Endothelial cell of umbilical vein (primary cell): ENCODE results near the gene STRBP. TPM values are rescaled to one million over a fixed set of nuclear protein-coding genes. Genes with fewer than 3 reads are reported as not detected.

Experiments used
- BruUV-seq: library from RNA; stranded (reverse); fragments of 400-500 nt; replicated peaks from 2 replicates; lab custom pipeline; 2021; lab: Mats Ljungman, UMichigan
- CTCF ChIA-PET: fragments of 300-600, 350-600 bp; sonication (Branson Sonifier 250); formaldehyde crosslinking; loops from one replicate; lab custom pipeline; 2021; ENCODE audit warnings: antibody characterized with exemption, inconsistent platforms; lab: Charles Lee
- POLR2A ChIA-PET: fragments of 300-600, 350-600 bp; sonication (Branson Sonifier 250); formaldehyde crosslinking; loops from one replicate; lab custom pipeline; 2021; ENCODE audit warnings: antibody characterized with exemption, inconsistent platforms; lab: Charles Lee
- DNase-seq: peaks from one replicate; pipeline ENCODE4 v3.0.0-alpha.2; 2011; ENCODE audit warnings: low read depth, low spot score
- FAIRE-seq: peaks from 2 replicates; lab custom pipeline; 2011; peaks lifted over from hg19 to GRCh38; lab: Jason Lieb, UNC
- H2AFZ ChIP-seq: 2 replicates; pipeline ENCODE4 v1.6.0; 2012; ENCODE audit warnings: low read depth, low read length, control low read depth, inconsistent platforms
- H3K27ac ChIP-seq: 2 replicates; pipeline ENCODE4 v1.5.1; 2011; ENCODE audit warnings: low read depth, mild to moderate bottlenecking, control low read depth, low read length, moderate library complexity; ENCODE audit not compliant: insufficient read depth
- H3K27me3 ChIP-seq, 2 experiments: 2 replicates each; pipeline versions ENCODE4 v1.6.0 to v1.6.1; 2011; ENCODE audit warnings: low read length in 2 of 2, mixed read lengths in 1 of 2; ENCODE audit not compliant: control insufficient read depth in 2 of 2, insufficient read depth in 2 of 2
- H3K36me3 ChIP-seq, 2 experiments: 2 replicates in 1 of 2; 3 replicates in 1 of 2; pipeline ENCODE4 v1.5.1; 2011; ENCODE audit warnings: low read length in 2 of 2, mild to moderate bottlenecking in 1 of 2, moderate library complexity in 1 of 2; ENCODE audit not compliant: control insufficient read depth in 2 of 2, insufficient read depth in 2 of 2; ENCODE audit errors: extremely low read depth in 1 of 2
- H3K4me1 ChIP-seq: 3 replicates; pipeline ENCODE4 v1.5.1; 2011; ENCODE audit warnings: mild to moderate bottlenecking, low read length; ENCODE audit not compliant: control insufficient read depth, insufficient read depth; ENCODE audit errors: extremely low read depth
- H3K4me2 ChIP-seq: 2 replicates; pipeline ENCODE4 v1.6.1; 2011; ENCODE audit warnings: low read length, control low read depth, mixed read lengths; ENCODE audit not compliant: insufficient read depth
- H3K4me3 ChIP-seq, 3 experiments: fragments of 200-600 bp in 1 of 3; sonication (generic), shearing (Covaris generic) in 1 of 3; replicated peaks in 1 of 3; 2 replicates each; pipeline ENCODE4 v1.5.1; 2011 to 2016; ENCODE audit warnings: control low read depth in 3 of 3, low read length in 3 of 3, mild to moderate bottlenecking in 2 of 3, inconsistent platforms in 1 of 3, low read depth in 1 of 3, moderate library complexity in 1 of 3; ENCODE audit not compliant: insufficient read depth in 1 of 3
- H3K79me2 ChIP-seq: 2 replicates; pipeline ENCODE4 v1.6.0; 2012; ENCODE audit warnings: low read length, inconsistent platforms; ENCODE audit not compliant: control insufficient read depth, insufficient read depth
- H3K9ac ChIP-seq: replicated peaks from 2 replicates; pipeline ENCODE3; 2011; ENCODE audit warnings: low read length, control low read depth; ENCODE audit not compliant: insufficient read depth; ENCODE audit errors: extremely low read depth
- H3K9me1 ChIP-seq: replicated peaks from 3 replicates; pipeline ENCODE4 v1.6.0; 2011; ENCODE audit warnings: mild to moderate bottlenecking, low read length; ENCODE audit not compliant: control insufficient read depth, insufficient read depth; ENCODE audit errors: extremely low read depth
- H3K9me3 ChIP-seq: replicated peaks from 2 replicates; pipeline ENCODE4 v1.5.1; 2012; ENCODE audit warnings: low read length, inconsistent platforms; ENCODE audit not compliant: control insufficient read depth, insufficient read depth
- H4K20me1 ChIP-seq: replicated peaks from 2 replicates; pipeline ENCODE3; 2011; ENCODE audit warnings: mild to moderate bottlenecking, low read length; ENCODE audit not compliant: control insufficient read depth, insufficient read depth; ENCODE audit errors: extremely low read depth
- EZH2 ChIP-seq: IDR thresholded peaks from 2 replicates; pipeline ENCODE4 v1.6.1; 2012; ENCODE audit warnings: borderline replicate concordance, low read depth, mild to moderate bottlenecking, moderate library complexity, low read length, inconsistent platforms; ENCODE audit not compliant: severe bottlenecking
- FOS ChIP-seq: IDR thresholded peaks from 2 replicates; pipeline ENCODE4 v1.6.1; 2011; ENCODE audit warnings: mild to moderate bottlenecking, low read length, moderate library complexity, borderline replicate concordance; ENCODE audit not compliant: insufficient read depth
- JUN ChIP-seq: IDR thresholded peaks from 2 replicates; pipeline ENCODE4 v1.6.1; 2011; ENCODE audit warnings: borderline replicate concordance, low read depth; ENCODE audit not compliant: insufficient read length, insufficient read depth
- MYC ChIP-seq: IDR thresholded peaks from one replicate; pipeline ENCODE4 v1.6.1; 2011; ENCODE audit warnings: mild to moderate bottlenecking, low read depth, low read length
- POLR2A ChIP-seq: IDR thresholded peaks from 2 replicates; pipeline ENCODE4 v1.6.1; 2012; ENCODE audit warnings: low read depth, mild to moderate bottlenecking, control low read depth, low read length
- POLR2AphosphoS5 ChIP-seq: IDR thresholded peaks from 2 replicates; pipeline ENCODE4 v1.6.1; 2012; ENCODE audit warnings: low read depth, mild to moderate bottlenecking, control low read depth, low read length, moderate library complexity; ENCODE audit not compliant: insufficient read depth
- dilution Hi-C: fragments of 300-500 bp; cut with MboI; formaldehyde crosslinking; loops from one replicate; pipeline ENCODE4 v1.15.0; 2019; ENCODE audit warnings: low sequenced_read_pairs; ENCODE audit not compliant: extremely low pct_ligation_motif_present
- intact Hi-C: fragments of 100-400 bp; cut with micrococcal nuclease; formaldehyde crosslinking; loops from one replicate; pipeline ENCODE4 v1.10.0; 2022
- polyA plus RNA-seq, 4 experiments: library from polyadenylated mRNA; depleted of rRNA in 3 of 4; stranded (reverse) in 3 of 4; unstranded in 1 of 4; fragments of >200 nt; gene quantifications; 2 replicates each; pipeline versions ENCODE4 v1.2.1 to v1.2.3, GENCODE V29; 2011 to 2012; ENCODE audit warnings: missing spikeins in 1 of 4
- total RNA-seq: library from RNA; stranded (reverse); gene quantifications from 2 replicates; pipeline ENCODE4 v1.2.3, GENCODE V29; 2021
- TF ChIP-seq, protein P1 (sequence below), 2 donors: IDR thresholded peaks; 1 replicate in 1 of 2; 2 replicates in 1 of 2; pipeline ENCODE4 v1.5.1; 2011; ENCODE audit warnings: low read length in 2 of 2, mild to moderate bottlenecking in 2 of 2, moderate library complexity in 2 of 2, control low read depth in 1 of 2, inconsistent platforms in 1 of 2, low read depth in 1 of 2; ENCODE audit not compliant: insufficient read depth in 1 of 2; ENCODE audit errors: extremely low read depth in 1 of 2

The STRBP gene
- total and polyA plus RNA-seq, 2 donors (not counting 3 experiments of a cell fraction or from before 2014, with no cell fraction given) = 7.7 to 15.4 TPM

GRCh38 chr9:123097430-123098095 is 170.8 kb downstream of the STRBP start:
- TF ChIP-seq JUN = no peak
- no peak for TF ChIP-seq POLR2AphosphoS5
- TF ChIP-seq POLR2A = no peak
- TF ChIP-seq MYC = no peak
- TF ChIP-seq FOS = no peak
- no peaks in the 10 kb centered on the region for H3K27me3 ChIP-seq
- FAIRE-seq (no peak), DNase-seq (no peak)
- H3K36me3 ChIP-seq = peaks cover 11 to 34% of the 10 kb centered on the region in 2 experiments
- H3K4me1 ChIP-seq = no peaks in the 10 kb centered on the region
- H3K9me1 ChIP-seq = no peaks in the 10 kb centered on the region
- H4K20me1 ChIP-seq = no peaks in the 10 kb centered on the region
- H3K4me3 ChIP-seq = no peak overlapping the region
- dilution Hi-C loops = no loop called here
- H3K9ac ChIP-seq = no peak overlapping the region
- no peaks in the 10 kb centered on the region for H3K9me3 ChIP-seq
- no peak overlapping the region for H3K27ac ChIP-seq
- H2AFZ ChIP-seq = no peak overlapping the region
- ChIA-PET POLR2A (no interaction called here), CTCF (interaction anchor here (2.9 kb wide), 1 partner anchor 128 kb away, joined by 11 read pairs; no protein-coding TSS in a partner anchor)
- H3K79me2 ChIP-seq = no peaks in the 10 kb centered on the region
- intact Hi-C loops = no loop called here
- no peak overlapping the region for H3K4me2 ChIP-seq
- BruUV-seq = no TSS peak

DNA sequence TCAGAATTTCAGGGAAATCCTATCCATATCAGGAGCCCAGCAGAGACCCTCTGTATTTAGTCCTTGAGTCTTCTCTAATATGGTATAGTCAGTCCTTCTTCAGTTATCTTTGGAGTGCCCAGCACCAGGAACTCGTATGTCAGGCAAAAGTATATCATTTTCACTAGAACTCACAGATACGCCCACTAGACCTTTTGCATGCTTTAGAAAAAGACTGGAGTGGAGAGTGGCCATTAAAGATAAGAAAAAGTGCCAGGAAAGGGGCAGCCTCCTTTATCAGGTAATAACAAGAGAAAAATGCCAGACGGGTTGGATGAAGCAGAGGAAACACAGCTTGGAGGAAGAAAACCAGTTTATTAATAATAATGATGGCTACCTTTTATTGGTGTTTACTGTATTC is 171.4 kb downstream of the STRBP start:
- dilution Hi-C loops = no loop called here
- no peaks in the 10 kb centered on the region for H3K27me3 ChIP-seq
- no peak overlapping the region for H2AFZ ChIP-seq
- H3K27ac ChIP-seq = no peak overlapping the region
- no peaks in the 10 kb centered on the region for H3K9me1 ChIP-seq
- DNase-seq (no peak), FAIRE-seq (no peak)
- intact Hi-C loops = no loop called here
- no peak overlapping the region for H3K4me2 ChIP-seq
- no peaks in the 10 kb centered on the region for H3K4me1 ChIP-seq
- H3K9me3 ChIP-seq = no peaks in the 10 kb centered on the region
- TF ChIP-seq MYC (no peak), POLR2AphosphoS5 (no peak), FOS (no peak), EZH2 (no peak)
- TF ChIP-seq, protein P1, sequence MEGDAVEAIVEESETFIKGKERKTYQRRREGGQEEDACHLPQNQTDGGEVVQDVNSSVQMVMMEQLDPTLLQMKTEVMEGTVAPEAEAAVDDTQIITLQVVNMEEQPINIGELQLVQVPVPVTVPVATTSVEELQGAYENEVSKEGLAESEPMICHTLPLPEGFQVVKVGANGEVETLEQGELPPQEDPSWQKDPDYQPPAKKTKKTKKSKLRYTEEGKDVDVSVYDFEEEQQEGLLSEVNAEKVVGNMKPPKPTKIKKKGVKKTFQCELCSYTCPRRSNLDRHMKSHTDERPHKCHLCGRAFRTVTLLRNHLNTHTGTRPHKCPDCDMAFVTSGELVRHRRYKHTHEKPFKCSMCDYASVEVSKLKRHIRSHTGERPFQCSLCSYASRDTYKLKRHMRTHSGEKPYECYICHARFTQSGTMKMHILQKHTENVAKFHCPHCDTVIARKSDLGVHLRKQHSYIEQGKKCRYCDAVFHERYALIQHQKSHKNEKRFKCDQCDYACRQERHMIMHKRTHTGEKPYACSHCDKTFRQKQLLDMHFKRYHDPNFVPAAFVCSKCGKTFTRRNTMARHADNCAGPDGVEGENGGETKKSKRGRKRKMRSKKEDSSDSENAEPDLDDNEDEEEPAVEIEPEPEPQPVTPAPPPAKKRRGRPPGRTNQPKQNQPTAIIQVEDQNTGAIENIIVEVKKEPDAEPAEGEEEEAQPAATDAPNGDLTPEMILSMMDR (IDR thresholded peaks at IDR 0.05; ENCODE audit: extremely low read depth in 1 of 2, insufficient read depth in 1 of 2, low read depth in 1 of 2, low read length in 2 of 2) = no peak
- CTCF ChIA-PET = interaction anchor here (2.9 kb wide), 1 partner anchor 128 kb away, joined by 11 read pairs; no protein-coding TSS in a partner anchor
- H3K36me3 ChIP-seq = peaks cover 11 to 33% of the 10 kb centered on the region in 2 experiments
- no peak overlapping the region for H3K4me3 ChIP-seq
- no peaks in the 10 kb centered on the region for H4K20me1 ChIP-seq
- H3K9ac ChIP-seq = no peak overlapping the region
- POLR2A ChIA-PET = no interaction called here
- BruUV-seq = no TSS peak
- H3K79me2 ChIP-seq = no peaks in the 10 kb centered on the region
